Erythroblast (primary cell): Measurements from ENCODE around the gene EMX2.

Experiments used
- DNase-seq, 2 experiments: peaks; one replicate each; lab custom pipeline; 2025; lab: John Stamatoyannopoulos, UW
- GATA1 ChIP-seq: IDR thresholded peaks from 2 replicates; pipeline ENCODE4 v1.6.1; 2011; ENCODE audit warnings: low read depth, mild to moderate bottlenecking, control low read depth, low read length, moderate library complexity
- POLR2A ChIP-seq: IDR thresholded peaks from 2 replicates; pipeline ENCODE4 v1.6.1; 2011; ENCODE audit warnings: mild to moderate bottlenecking, low read length

EMX2 gene

GRCh38 chr10:117552156-117552631 lies 9.6 kb downstream of the EMX2 start:
- TF ChIP-seq GATA1: no peak
- TF ChIP-seq POLR2A: no peak

GRCh38 chr10:117552701-117553141 lies 10.2 kb downstream of the EMX2 start:
- TF ChIP-seq POLR2A: no peak
- no peak for TF ChIP-seq GATA1
- no peak for DNase-seq

More at GRCh38 chr10:117552156-117552631, 9.6 kb downstream of the EMX2 start:
- no peak for DNase-seq

DNA sequence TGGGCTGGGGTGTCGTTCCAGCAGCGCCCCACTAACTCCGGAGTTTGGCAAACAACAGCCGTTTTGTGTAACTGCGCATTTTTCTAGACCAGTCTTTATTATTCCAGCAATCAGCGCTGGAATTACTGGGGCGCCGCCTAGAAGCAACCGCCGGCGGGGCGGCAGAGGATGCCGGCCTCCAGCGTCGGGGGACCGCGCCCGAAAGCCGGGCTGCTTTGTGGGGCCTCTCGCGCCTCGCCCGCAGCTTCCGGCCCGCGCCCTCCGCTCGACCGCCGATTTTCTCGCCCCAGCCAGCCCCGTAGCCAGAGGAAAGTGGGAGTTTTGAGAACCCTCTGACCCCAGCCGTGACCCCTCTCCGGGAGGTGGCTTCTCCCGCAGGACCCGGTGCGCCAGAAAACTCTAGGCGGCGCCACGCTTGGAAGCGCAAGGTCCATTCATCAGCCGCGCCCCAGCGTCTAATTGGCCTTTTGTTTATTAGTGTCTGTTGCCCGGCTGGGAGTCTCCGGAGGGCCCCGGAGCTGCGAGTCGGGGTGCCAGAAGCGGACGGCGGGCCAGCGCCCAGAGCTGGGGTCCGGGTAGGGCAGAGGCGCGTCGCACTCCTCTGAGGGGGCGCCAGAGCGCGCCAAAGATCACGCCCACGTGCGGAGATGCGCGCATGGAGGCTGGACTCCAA lies 10.7 kb downstream of the EMX2 start:
- TF ChIP-seq GATA1 (no peak), POLR2A (no peak)
- DNase-seq: no peak

DNA sequence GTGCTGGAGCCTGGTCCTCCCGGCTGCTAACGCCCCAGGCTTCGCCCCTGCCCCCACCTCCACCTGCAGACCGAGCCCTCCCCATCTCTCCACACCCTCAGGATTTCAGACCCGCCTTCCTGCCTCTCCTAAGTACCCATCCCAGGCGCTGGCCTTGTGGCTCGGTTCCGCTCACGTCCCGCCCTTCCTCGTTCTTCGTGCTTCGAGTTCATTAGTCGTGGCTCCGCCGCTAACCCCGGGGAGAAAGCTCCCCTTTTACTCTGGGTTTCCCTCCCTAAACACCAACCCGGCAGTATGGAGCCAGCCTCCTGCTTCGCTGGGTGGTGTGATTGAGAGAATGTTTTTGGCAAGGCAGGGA lies 11.2 kb downstream of the EMX2 start:
- no peak for DNase-seq
- TF ChIP-seq GATA1 (no peak), POLR2A (no peak)

DNA sequence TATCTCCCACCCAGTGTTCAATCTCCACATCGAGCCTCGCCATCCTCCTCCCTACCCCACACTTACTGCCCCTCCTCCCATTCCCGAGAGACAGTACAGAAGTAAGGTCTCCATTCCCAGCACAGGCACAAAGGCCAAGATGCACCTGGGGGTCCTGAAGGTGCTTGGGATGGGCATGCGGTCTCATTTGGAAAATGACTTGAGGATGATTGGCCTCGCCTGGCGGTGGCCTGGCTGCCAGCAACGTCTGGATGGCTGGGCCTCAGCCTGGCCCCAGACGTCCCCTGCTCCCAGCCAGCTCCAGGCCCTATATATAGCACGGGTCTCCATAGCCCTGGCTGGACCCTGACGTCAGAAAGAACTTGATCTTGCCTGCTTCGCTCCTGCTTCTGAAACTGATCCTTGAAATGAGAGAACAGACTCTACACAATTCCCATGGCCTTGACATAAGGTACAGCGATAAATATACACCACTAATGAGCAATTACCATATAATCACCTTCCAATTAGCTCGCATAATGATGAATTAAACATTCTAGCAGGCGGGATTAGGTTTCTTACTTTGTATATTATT lies 11.8 kb downstream of the EMX2 start:
- DNase-seq: no peak

DNA sequence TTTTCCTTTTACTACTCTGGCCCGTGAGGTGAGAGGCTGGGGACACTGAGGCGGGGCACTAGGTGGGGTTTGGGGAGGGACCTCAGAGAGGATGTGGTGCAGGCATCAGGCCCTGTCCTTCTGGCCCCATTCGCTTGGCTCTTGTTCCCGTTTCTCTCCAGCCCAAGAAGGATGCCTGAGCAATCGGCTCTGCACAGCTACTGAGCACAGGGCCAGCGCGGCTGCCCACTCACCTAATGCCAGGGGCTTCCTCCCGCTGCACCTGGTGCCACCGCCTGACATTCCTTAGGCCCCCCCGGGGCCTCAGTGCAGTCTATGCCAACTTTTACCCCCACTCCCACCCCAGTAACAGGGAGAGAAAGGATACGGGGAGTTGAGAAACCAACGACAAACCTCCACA lies 12.5 kb downstream of the EMX2 start:
- no peak for TF ChIP-seq POLR2A
- TF ChIP-seq GATA1: no peak
- DNase-seq: no peak

More for the DNA sequence above, 11.8 kb downstream of the EMX2 start:
- TF ChIP-seq GATA1: no peak
- no peak for TF ChIP-seq POLR2A

DNA sequence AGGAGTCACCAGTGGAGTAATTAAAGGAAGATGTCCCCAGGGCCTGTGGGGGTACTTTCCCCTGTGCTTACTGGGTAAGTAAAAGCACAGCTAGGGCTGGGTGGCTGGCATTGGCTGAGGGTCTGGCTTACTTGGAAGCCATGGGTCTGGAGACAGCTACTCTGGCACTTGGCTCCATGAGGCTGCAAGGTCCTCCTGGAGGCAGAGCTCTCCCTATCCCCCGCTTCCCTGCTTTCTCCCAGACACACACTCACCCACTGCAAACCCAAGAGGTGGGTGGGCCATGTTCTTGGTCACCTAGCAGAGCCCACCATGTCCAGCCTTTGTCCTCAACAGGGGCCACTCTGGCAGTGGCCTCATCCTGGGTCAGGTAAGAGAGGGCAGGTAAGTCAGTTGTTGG lies 13.3 kb downstream of the EMX2 start:
- no peak for DNase-seq
- TF ChIP-seq POLR2A (no peak), GATA1 (no peak)

DNA sequence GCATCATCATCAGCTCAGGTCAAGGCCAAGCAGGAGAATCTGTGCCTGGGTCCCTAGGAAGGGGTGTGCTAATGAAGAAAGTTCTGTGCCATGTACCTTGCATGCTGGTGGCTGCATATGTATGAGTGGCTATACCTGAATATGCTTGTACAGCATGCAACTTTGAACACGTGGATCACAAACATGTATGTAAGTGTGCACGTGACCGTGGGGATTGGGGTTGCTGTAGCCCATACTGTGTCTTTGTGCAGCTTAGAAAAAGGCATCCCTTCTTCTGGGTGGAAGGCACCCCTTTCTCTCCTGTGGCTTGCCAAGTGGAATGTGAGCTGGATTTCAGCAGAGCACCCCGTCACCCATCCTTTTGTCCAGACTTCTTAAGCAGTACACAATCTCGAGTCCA lies 13.8 kb downstream of the EMX2 start:
- TF ChIP-seq GATA1 (no peak), POLR2A (no peak)
- DNase-seq: no peak

DNA sequence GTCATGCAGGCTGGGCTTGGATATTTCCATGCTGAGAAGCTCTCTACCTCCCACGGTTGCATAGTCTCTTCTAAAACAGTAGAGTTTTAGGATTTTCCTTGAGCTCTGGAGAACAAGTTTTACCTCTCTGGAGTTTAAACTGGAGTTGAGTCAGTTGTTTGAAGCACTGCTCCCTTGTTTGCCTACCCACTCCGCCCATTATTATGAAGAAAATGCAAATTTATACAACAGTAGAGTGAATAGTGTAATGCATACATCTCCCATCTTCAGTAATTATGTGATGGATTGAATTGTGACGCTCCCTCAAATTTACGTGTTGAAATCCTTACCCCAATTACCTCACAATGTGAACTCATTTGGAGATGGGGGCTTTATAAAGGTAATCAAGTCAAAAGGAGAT lies 17.2 kb downstream of the EMX2 start:
- no peak for TF ChIP-seq GATA1
- TF ChIP-seq POLR2A: no peak

GRCh38 chr10:117560942-117561341 lies 18.4 kb downstream of the EMX2 start:
- TF ChIP-seq GATA1: no peak
- no peak for TF ChIP-seq POLR2A
- DNase-seq: no peak

More for the DNA sequence above, 17.2 kb downstream of the EMX2 start:
- DNase-seq: no peak

- no peak for DNase-seq
- no peak for TF ChIP-seq POLR2A
- no peak for TF ChIP-seq GATA1
Measured at GRCh38 chr10:117562220-117562619, 19.7 kb downstream of the EMX2 start.

DNA sequence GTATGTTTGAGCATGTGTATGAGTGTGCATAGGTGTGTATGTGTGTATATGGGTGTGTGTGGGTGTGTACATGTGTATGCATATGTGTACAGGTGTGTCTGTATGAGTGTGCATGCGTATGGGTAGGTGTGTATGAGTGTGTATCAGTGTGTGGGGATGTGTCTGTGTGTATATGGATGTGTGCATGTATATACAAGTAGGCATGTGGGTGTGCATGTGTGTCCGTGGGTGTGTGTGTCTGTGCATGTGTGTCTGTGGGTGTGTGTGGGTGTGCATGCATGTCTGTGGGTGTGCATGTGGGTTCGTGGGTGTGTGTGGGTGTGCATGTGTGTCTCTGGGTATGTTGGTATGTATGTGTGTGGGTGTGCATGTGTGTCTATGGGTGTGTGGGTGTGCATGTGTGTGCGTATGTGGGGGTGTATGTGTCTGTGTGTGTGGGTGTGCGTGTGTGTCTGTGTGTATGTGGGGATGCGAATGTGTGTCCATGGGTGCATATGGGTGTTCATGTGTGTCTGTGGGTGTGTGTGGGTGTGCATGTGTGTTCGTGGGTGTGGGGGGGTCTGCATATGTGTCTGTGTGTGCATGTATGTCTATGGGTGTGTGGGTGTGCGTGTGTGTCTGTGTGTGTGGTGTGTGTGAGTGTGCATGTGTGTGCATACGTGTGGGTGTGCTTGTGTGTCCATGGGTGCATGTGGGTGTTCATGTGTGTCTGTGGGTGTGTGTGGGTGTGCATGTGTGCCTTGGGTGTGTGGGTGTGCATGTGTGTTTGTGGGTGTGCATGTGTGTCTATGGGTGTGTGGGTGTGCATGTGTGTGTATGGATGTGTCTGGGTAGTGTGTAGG lies 20.6 kb downstream of the EMX2 start:
- DNase-seq: no peak
- no peak for TF ChIP-seq POLR2A
- TF ChIP-seq GATA1: no peak

GRCh38 chr10:117563780-117564179 lies 21.2 kb downstream of the EMX2 start:
- TF ChIP-seq GATA1 (no peak), POLR2A (no peak)
- DNase-seq: no peak

DNA sequence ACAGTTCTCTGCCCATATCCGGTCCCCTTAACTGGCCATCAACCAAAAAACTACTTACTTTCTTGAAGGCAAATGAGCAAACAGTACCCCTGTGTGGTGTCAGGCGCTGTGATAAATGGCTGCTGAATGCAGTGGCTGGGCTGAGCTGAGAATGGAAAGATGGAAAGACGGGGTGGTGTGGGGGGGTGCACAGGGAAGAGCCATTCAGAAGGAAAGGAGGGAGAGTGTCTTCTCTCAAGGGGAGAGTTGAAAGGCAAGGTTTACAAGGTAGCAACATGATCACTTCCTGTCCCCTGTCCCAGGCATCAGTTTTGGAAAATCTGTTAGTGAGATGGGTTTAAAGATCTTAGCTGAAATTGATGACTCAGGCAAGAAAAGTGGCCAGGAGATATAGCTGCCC lies 22.5 kb downstream of the EMX2 start:
- DNase-seq: no peak
- TF ChIP-seq GATA1 (no peak), POLR2A (no peak)

GRCh38 chr10:117568334-117568733 lies 25.8 kb downstream of the EMX2 start:
- DNase-seq: no peak
- TF ChIP-seq GATA1 (no peak), POLR2A (no peak)
